ENCODE measurements around the gene KCTD5.

The KCTD5 gene

DNA sequence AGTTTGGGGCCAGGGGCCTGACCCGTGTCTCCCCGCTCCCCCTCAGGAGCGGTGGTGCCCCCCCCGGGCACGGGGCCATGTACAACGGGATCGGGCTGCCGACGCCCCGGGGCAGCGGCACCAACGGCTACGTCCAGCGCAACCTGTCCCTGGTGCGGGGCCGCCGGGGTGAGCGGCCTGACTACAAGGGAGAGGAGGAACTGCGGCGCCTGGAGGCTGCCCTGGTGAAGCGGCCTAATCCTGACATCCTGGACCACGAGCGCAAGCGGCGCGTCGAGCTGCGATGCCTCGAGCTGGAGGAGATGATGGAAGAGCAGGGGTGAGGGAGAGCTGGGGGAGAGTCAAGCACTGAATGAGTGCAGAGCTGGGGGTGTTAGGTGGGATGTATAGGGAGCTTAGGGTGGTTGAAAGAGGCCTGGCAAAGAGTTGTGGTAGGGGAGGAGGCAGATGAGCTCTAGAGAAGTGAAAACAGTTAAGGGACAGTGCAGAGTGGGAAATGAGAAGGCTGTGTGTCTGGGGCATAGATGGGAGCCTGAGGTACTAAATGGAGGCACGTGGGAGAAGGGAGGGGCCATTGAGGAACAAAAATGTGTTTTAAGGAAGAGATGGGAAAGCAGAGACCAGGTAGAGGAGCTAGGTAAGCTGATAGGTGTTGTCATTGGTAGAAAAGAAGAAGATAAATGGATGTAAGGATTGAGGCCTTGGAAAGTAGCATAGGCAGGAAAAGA lies 74.1 kb downstream of the KCTD5 start:
- no peak overlapping the region for H3K9ac ChIP-seq (ENCODE audit: low read depth, low read length)
- H3K27me3 ChIP-seq (ENCODE audit: insufficient read depth, low read length), result no peaks in the 10 kb centered on the region
- no peak overlapping the region for H3K4me3 ChIP-seq (ENCODE audit: low read length)
- peaks cover 9% of the 10 kb centered on the region; the same call in 1 of the 2 replicates for H3K9me3 ChIP-seq (ENCODE audit: insufficient read depth, low read depth, low read length)
- peaks cover 69% of the 10 kb centered on the region for H3K36me3 ChIP-seq (ENCODE audit: insufficient read depth, low read depth, low read length)
- H3K4me1 ChIP-seq (ENCODE audit: insufficient read depth, low read length), result peaks cover 8% of the 10 kb centered on the region
- no peak overlapping the region for H3K27ac ChIP-seq (ENCODE audit: low read length)

DNA sequence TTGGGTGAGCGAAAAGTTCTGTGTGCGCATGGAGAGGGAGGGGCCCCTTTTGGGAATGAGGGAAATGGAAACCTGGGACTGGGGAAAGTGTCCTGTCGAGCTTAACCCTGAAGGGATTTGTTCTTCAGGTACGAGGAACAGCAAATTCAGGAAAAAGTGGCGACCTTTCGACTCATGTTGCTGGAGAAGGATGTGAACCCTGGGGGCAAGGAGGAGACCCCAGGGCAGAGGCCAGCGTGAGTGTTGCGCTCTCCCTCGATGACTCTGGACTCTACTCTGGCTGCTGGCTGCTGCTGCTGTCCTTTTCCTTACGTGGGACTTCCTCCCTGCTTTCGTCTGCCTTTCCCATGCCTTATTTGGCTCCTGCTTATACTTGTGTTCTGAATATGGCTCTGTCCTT lies 75.0 kb downstream of the KCTD5 start:
- peaks cover 77% of the 10 kb centered on the region for H3K36me3 ChIP-seq (ENCODE audit: insufficient read depth, low read depth, low read length)
- H3K4me1 ChIP-seq (ENCODE audit: insufficient read depth, low read length), result peaks cover 7% of the 10 kb centered on the region
- peaks cover 17% of the 10 kb centered on the region for H3K9me3 ChIP-seq (ENCODE audit: insufficient read depth, low read depth, low read length)
- no peaks in the 10 kb centered on the region for H3K27me3 ChIP-seq (ENCODE audit: insufficient read depth, low read length)
- H3K4me3 ChIP-seq (ENCODE audit: low read length), result no peak overlapping the region
- H3K27ac ChIP-seq (ENCODE audit: low read length), result no peak overlapping the region
- H3K9ac ChIP-seq (ENCODE audit: low read depth, low read length), result no peak overlapping the region

Measured in iPS-20b (cell line).